CD4-positive, alpha-beta memory T cell (primary cell): ENCODE results near the gene ACTG1. TPM values are rescaled to one million over a fixed set of nuclear protein-coding genes. Genes with fewer than 3 reads are reported as not detected.

Experiments used
- CTCF ChIA-PET: fragments of 350-600 bp; sonication (Branson Sonifier 250); formaldehyde crosslinking; loops from one replicate; lab custom pipeline; 2021; ENCODE audit warnings: inconsistent platforms; ENCODE audit not compliant: partially characterized antibody; lab: Charles Lee
- POLR2A ChIA-PET: fragments of 350-600 bp; sonication (Branson Sonifier 250); formaldehyde crosslinking; loops from one replicate; lab custom pipeline; 2021; ENCODE audit not compliant: partially characterized antibody; lab: Charles Lee
- DNase-seq, 5 donors: peaks; one replicate each; pipeline versions ENCODE4 v3.0.0 to v3.0.0-alpha.2; 2020 to 2022; ENCODE audit warnings: mixed read lengths in 1 of 5
- H3K27ac ChIP-seq: one replicate; pipeline ENCODE4 v1.7.0; 2013; ENCODE audit warnings: low read depth, low read length
- H3K27me3 ChIP-seq: 2 replicates; pipeline ENCODE4 v1.7.0; 2013; ENCODE audit warnings: mild to moderate bottlenecking, low read length, moderate library complexity; ENCODE audit not compliant: insufficient read depth
- H3K36me3 ChIP-seq: 2 replicates; pipeline ENCODE4 v1.7.0; 2013; ENCODE audit warnings: mild to moderate bottlenecking, low read length, moderate library complexity; ENCODE audit not compliant: insufficient read depth
- H3K4me1 ChIP-seq: 2 replicates; pipeline ENCODE4 v1.7.0; 2013; ENCODE audit warnings: mild to moderate bottlenecking, low read length, moderate library complexity; ENCODE audit not compliant: insufficient read depth
- H3K4me3 ChIP-seq, 2 donors: one replicate each; pipeline ENCODE4 v1.7.0; 2013; ENCODE audit warnings: low read length in 2 of 2, mild to moderate bottlenecking in 1 of 2
- H3K9me3 ChIP-seq, 2 donors: one replicate each; pipeline ENCODE4 v1.7.0; 2013; ENCODE audit warnings: low read length in 2 of 2, control low read depth in 1 of 2; ENCODE audit not compliant: control insufficient read depth in 1 of 2
- H3K27ac Mint-ChIP-seq, 7 donors: one replicate each; pipeline ENCODE4 v1.8.0; 2020 to 2021; ENCODE audit warnings: mixed read lengths in 7 of 7, mild to moderate bottlenecking in 6 of 7, inconsistent platforms in 3 of 7, moderate library complexity in 3 of 7
- H3K27me3 Mint-ChIP-seq, 2 donors: one replicate each; pipeline ENCODE4 v1.8.0; 2020 to 2021; ENCODE audit warnings: mixed read lengths in 2 of 2
- H3K36me3 Mint-ChIP-seq, 2 donors: one replicate each; pipeline ENCODE4 v1.8.0; 2020 to 2021; ENCODE audit warnings: mixed read lengths in 2 of 2, inconsistent platforms in 1 of 2, mild to moderate bottlenecking in 1 of 2
- H3K4me1 Mint-ChIP-seq, 4 donors: one replicate each; pipeline ENCODE4 v1.8.0; 2020 to 2021; ENCODE audit warnings: mixed read lengths in 4 of 4, mild to moderate bottlenecking in 1 of 4
- H3K4me3 Mint-ChIP-seq, 8 donors: one replicate each; pipeline ENCODE4 v1.8.0; 2020 to 2021; ENCODE audit warnings: mixed read lengths in 8 of 8, mild to moderate bottlenecking in 7 of 8, moderate library complexity in 6 of 8, inconsistent platforms in 3 of 8
- H3K9me3 Mint-ChIP-seq, 8 donors: one replicate each; pipeline ENCODE4 v1.8.0; 2020 to 2021; ENCODE audit warnings: mixed read lengths in 8 of 8, mild to moderate bottlenecking in 5 of 8, inconsistent platforms in 3 of 8, moderate library complexity in 1 of 8
- intact Hi-C: fragments of 100-400 bp; cut with micrococcal nuclease; formaldehyde crosslinking; loops from one replicate; pipeline ENCODE4 v1.15.1; 2023
- polyA plus RNA-seq, 2 donors: library from polyadenylated mRNA; unstranded; fragments of 300-500 nt; fragmentation: Illumina TruSeq; gene quantifications; one replicate each; pipeline ENCODE4 v1.2.3, GENCODE V29; 2021
- total RNA-seq, 2 experiments: library from RNA; stranded (reverse); gene quantifications; one replicate each; pipeline ENCODE4 v1.2.3, GENCODE V29; 2021

Gene ACTG1
- total and polyA plus RNA-seq, 4 experiments from 2014 or later = 1,031 to 1,651 (median 1,188) TPM

DNA sequence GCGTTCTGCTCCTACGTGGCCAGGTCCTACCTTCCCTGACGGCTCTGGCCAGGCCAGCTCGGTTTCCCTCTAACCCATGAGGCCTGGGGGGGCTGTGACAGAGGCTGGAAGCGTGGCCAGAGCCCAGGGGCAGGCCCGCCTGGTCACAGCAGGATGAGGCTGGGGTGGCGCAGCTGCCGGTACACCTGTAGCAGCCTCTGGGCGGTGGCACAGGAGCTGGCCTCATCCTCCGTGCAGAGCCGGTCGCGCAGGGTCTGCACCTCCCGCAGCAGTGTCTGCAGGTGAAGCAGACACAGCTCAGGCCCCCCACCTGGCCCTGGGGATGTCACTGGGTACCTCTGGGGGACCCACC is 28.1 kb upstream of the ACTG1 start:
- no peak overlapping the region for H3K4me3 Mint-ChIP-seq
- H3K27ac Mint-ChIP-seq = no peak overlapping the region
- Histone ChIP-seq H3K4me1 (peaks cover 7% of the 10 kb centered on the region), H3K27ac (no peak overlapping the region), H3K36me3 (peaks cover 8% of the 10 kb centered on the region), H3K4me3 (no peak overlapping the region), H3K9me3 (no peaks in the 10 kb centered on the region), H3K27me3 (peaks cover 3% of the 10 kb centered on the region)
- POLR2A ChIA-PET = interaction anchor here (0.5 kb wide), 1 partner anchor 62 kb away, joined by 3 read pairs; no protein-coding TSS in a partner anchor
- no peaks in the 10 kb centered on the region for H3K4me1 Mint-ChIP-seq
- no peak for DNase-seq
- CTCF ChIA-PET = no interaction called here
- H3K9me3 Mint-ChIP-seq = no peaks in the 10 kb centered on the region
- intact Hi-C loops = no loop called here
- peaks cover 10 to 19% of the 10 kb centered on the region in 2 donors for H3K36me3 Mint-ChIP-seq
- H3K27me3 Mint-ChIP-seq = peaks cover 6 to 10% of the 10 kb centered on the region in 2 donors

DNA sequence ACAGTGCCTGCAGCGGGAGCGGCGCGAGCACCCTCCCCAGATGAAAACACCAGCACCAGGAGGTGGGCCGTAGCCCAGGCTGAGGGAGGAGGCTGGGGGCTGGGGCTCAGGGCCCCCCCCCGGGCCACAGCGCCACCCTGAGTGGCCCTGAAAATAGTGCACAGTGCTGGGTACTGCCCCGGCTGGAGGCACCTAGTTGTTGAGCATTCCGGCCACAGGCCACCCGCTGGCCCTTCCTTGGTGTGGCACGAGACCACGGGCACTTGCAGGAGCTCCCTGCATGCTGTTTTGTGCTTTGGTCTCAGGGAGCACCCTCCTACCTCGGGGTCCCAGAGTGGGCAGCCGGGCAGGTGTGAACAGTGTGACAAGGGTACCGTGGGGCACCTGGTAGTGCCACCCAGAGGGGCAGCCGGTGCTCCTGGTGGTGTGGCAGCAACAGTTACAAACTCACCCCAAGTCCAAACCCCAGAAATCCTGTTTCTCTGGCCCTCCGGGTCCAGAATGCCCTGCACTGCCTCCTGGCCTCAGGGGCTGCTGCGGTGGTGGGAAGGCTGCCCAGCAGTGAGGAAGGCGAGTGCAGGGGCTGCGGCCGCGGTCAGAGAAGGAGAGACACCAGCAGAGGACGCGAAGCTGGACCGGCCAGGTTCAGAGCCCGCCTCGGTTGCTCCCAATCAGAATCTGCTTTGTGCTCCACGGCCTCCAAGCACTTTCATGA is 27.5 kb upstream of the ACTG1 start:
- DNase-seq = no peak
- Histone ChIP-seq H3K27me3 (peaks cover 3% of the 10 kb centered on the region), H3K4me3 (no peak overlapping the region), H3K27ac (no peak overlapping the region), H3K36me3 (peaks cover 8% of the 10 kb centered on the region), H3K9me3 (no peaks in the 10 kb centered on the region), H3K4me1 (peaks cover 7% of the 10 kb centered on the region)
- POLR2A ChIA-PET = interaction anchor here (0.5 kb wide), 1 partner anchor 62 kb away, joined by 3 read pairs; no protein-coding TSS in a partner anchor
- Mint-ChIP-seq H3K36me3 (peaks cover 10 to 18% of the 10 kb centered on the region in 2 donors), H3K27me3 (peaks cover 6 to 10% of the 10 kb centered on the region in 2 donors), H3K4me3 (no peak overlapping the region), H3K9me3 (no peaks in the 10 kb centered on the region), H3K27ac (no peak overlapping the region), H3K4me1 (no peaks in the 10 kb centered on the region)
- intact Hi-C loops = loop anchor here (5.0 kb wide), 1 partner anchor 288 kb away; no protein-coding TSS in a partner anchor
- CTCF ChIA-PET = no interaction called here

DNA sequence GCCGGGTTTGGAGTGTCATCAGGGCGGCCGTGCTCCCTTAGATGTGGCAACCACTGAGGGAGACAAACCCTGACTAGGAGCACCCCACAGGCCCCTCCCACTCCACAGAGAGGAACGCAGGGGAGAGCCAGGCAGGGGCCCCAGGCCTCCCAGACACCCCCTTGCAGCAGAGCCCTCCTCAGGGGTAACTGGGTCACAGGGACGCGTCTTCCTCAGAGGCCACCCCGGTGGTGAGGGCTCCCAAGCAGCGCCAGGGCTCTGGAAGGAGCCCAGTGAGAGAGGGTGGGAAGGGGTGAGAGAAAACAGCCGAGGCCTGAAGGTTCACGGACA is 26.9 kb upstream of the ACTG1 start:
- ChIA-PET CTCF (no interaction called here), POLR2A (no interaction called here)
- H3K36me3 Mint-ChIP-seq = peaks cover 10 to 17% of the 10 kb centered on the region in 2 donors
- H3K27ac Mint-ChIP-seq = no peak overlapping the region
- H3K9me3 Mint-ChIP-seq = no peaks in the 10 kb centered on the region
- Histone ChIP-seq H3K27me3 (peaks cover 3% of the 10 kb centered on the region), H3K4me3 (no peak overlapping the region), H3K9me3 (no peaks in the 10 kb centered on the region), H3K27ac (no peak overlapping the region), H3K4me1 (peaks cover 7% of the 10 kb centered on the region), H3K36me3 (peaks cover 8% of the 10 kb centered on the region)
- intact Hi-C loops = loop anchor here (5.0 kb wide), 1 partner anchor 287 kb away; no protein-coding TSS in a partner anchor
- H3K27me3 Mint-ChIP-seq = peaks cover 6 to 10% of the 10 kb centered on the region in 2 donors
- no peak overlapping the region for H3K4me3 Mint-ChIP-seq
- H3K4me1 Mint-ChIP-seq = no peaks in the 10 kb centered on the region
- no peak for DNase-seq

DNA sequence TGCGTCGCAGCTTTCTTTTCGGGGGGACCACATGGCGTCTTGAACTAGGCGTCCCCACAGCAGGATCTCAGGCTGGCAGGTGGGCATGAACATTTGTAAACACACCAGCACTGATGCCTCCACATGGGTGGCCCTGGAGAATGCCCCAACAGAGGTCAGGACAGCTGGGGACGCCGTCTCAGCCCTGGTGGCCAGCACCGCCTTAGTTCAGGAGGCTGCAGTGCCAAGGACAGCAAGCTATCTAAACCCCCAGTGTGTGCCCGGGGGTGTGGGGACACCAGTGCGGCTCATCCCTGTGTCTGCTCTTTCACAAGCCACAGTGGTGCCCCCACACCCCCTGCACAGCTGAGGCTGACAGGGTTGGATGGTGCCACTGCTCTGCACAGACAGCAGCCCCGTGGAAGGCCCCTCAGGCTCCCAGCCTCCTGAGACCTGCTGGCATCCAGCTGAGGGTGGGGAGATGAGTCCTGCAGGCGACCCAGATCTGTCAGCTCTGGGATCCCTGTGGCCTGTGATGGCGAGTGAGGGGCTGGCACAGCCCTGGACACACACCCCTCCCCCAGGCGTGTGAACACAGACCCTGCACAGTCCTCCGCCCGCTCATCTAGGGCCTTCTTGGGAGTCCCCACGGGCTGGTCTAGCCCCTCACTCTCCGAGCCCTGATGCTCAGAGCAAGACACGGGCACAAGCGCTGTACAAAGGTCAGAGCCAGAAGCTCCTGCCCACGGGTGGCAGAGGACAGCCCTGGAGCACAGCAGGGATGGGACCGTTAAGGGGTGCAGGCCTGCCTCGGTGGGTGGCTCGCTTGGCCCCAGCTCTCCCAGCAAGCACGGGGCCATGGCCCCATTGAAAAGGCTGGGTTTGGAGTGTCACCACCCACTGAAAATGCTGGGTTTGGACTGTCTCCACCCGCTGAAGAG is 26.3 kb upstream of the ACTG1 start:
- Mint-ChIP-seq H3K36me3 (peaks cover 10 to 11% of the 10 kb centered on the region in 2 donors), H3K27me3 (peaks cover 6 to 10% of the 10 kb centered on the region in 2 donors), H3K4me3 (no peak overlapping the region), H3K27ac (no peak overlapping the region), H3K4me1 (no peaks in the 10 kb centered on the region), H3K9me3 (no peaks in the 10 kb centered on the region)
- Histone ChIP-seq H3K9me3 (no peaks in the 10 kb centered on the region), H3K4me1 (peaks cover 7% of the 10 kb centered on the region), H3K4me3 (no peak overlapping the region), H3K27ac (no peak overlapping the region), H3K36me3 (peaks cover 8% of the 10 kb centered on the region), H3K27me3 (peaks cover 3% of the 10 kb centered on the region)
- no peak for DNase-seq
- CTCF ChIA-PET = interaction anchor here (0.7 to 2.3 kb wide), 3 partner anchors 20 to 397 kb away, joined by 3 to 9 read pairs (median 3); no protein-coding TSS in a partner anchor
- intact Hi-C loops = loop anchor here (5.0 kb wide), 1 partner anchor 287 kb away; no protein-coding TSS in a partner anchor
- POLR2A ChIA-PET = interaction anchor here (0.9 to 3.4 kb wide), 2 partner anchors 13 to 22 kb away, joined by 5 to 16 read pairs; partner anchors contain the start of gene FAAP100

DNA sequence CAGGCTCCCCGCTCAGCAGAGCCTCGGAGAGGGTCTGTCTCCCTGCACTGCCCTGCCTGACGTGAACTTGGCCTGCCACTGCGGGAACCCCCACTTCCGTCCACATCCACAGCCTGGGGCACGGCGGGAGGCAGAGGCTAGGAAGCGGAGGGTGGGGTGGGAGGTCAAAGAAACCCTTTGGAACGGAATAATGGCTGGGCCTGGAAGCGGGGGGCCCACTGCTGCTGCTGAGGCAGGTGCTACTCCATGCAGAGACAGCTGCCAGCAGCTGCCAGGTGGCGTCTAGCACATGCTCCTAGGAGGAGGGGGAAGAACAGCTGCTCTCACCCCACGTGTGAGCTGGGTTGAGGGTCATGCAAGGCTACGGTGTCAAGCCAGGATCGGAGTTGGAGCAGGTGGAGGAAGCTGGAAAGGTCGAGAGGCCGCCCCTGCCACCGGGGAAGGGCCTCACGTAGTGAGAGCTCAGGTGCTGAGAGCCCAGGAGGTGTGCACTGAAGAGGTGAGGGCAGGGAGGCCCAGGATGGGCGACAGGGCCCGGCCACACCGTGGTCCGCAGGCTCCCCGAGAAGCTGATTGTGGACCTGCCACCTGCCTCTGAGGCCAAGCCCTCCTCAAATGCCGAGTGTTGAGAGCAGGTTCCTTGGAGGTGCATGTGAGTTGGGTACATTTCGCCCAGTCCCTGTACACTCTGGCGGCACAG is 25.4 kb upstream of the ACTG1 start:
- H3K9me3 ChIP-seq = no peaks in the 10 kb centered on the region
- Mint-ChIP-seq H3K4me1 (no peaks in the 10 kb centered on the region), H3K27ac (no peak overlapping the region), H3K4me3 (peak overlapping the region in 1 of 8 donors; percentile 73), H3K27me3 (peaks cover 10% of the 10 kb centered on the region in 2 donors), H3K9me3 (no peaks in the 10 kb centered on the region), H3K36me3 (peaks cover 9 to 11% of the 10 kb centered on the region in 2 donors)
- intact Hi-C loops = loop anchor here (5.0 kb wide), 1 partner anchor 286 kb away; no protein-coding TSS in a partner anchor
- H3K4me1 ChIP-seq = peaks cover 7% of the 10 kb centered on the region
- ChIA-PET POLR2A (interaction anchor here (0.9 to 3.4 kb wide), 2 partner anchors 14 to 23 kb away, joined by 5 to 16 read pairs; partner anchors contain the start of gene FAAP100), CTCF (interaction anchor here (0.7 to 2.3 kb wide), 3 partner anchors 19 to 396 kb away, joined by 3 to 9 read pairs (median 3); no protein-coding TSS in a partner anchor)
- no peak overlapping the region for H3K4me3 ChIP-seq
- peaks cover 3% of the 10 kb centered on the region for H3K27me3 ChIP-seq
- peaks cover 5% of the 10 kb centered on the region for H3K36me3 ChIP-seq
- DNase-seq = no peak
- H3K27ac ChIP-seq = no peak overlapping the region

DNA sequence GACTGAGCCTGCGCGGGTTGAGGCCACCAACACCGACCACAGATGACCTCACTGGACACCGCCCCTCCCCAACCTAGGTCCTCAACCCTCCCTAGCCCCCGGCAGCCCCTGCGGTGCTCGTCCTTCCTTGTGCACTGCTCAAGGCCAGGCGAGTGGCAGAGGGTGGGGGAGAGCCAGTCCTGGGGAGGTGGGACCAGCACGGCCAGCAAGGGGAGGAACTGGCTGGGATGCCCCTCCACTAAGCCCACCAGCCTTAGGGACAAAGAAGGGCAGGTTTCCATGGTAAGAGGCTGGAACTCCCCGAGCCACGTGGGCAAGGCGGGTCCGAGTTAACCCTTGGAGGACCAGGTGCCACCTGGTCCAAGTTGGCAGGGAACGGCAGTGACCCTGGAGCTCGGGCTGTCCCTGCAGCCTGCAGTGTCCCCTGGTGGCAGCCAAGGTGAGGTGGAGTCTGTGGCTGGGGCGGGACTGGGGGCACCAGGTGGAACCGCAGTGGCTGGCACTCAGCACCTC is 24.8 kb upstream of the ACTG1 start:
- CTCF ChIA-PET = interaction anchor here (2.3 kb wide), 1 partner anchor 19 kb away, joined by 9 read pairs; no protein-coding TSS in a partner anchor
- peak in 1 of 5 donors; percentile 26 for DNase-seq
- Histone ChIP-seq H3K27ac (no peak overlapping the region), H3K4me1 (peaks cover 7% of the 10 kb centered on the region), H3K27me3 (peaks cover 3% of the 10 kb centered on the region), H3K36me3 (no peaks in the 10 kb centered on the region), H3K4me3 (no peak overlapping the region), H3K9me3 (no peaks in the 10 kb centered on the region)
- POLR2A ChIA-PET = interaction anchor here (0.9 to 3.4 kb wide), 3 partner anchors 15 to 24 kb away, joined by 4 to 16 read pairs (median 5); partner anchors contain the start of genes ACTG1 and FAAP100
- Mint-ChIP-seq H3K9me3 (no peaks in the 10 kb centered on the region), H3K4me1 (no peaks in the 10 kb centered on the region), H3K36me3 (peaks cover 6 to 11% of the 10 kb centered on the region in 2 donors), H3K4me3 (no peak overlapping the region), H3K27me3 (peaks cover 10% of the 10 kb centered on the region in 2 donors), H3K27ac (no peak overlapping the region)
- intact Hi-C loops = loop anchor here (5.0 kb wide), 1 partner anchor 285 kb away; no protein-coding TSS in a partner anchor
